H9 (cell line): ENCODE data around the gene TBX21. TPM values are rescaled to one million over a fixed set of nuclear protein-coding genes. Genes with fewer than 3 reads are reported as not detected.

ENCODE experiments used
- DNase-seq: peaks from one replicate; pipeline ENCODE4 v3.0.0-alpha.2; 2017
- H2AFZ ChIP-seq: one replicate; pipeline ENCODE4 v1.6.1; 2013; ENCODE audit warnings: mild to moderate bottlenecking, low read length, control low read depth, moderate library complexity
- H2AK5ac ChIP-seq: 2 replicates; pipeline ENCODE4 v1.6.1; 2013; ENCODE audit warnings: low read length, control low read depth, mixed read lengths; ENCODE audit not compliant: insufficient read length
- H2BK120ac ChIP-seq: one replicate; pipeline ENCODE4 v1.6.1; 2013; ENCODE audit warnings: low read depth, mild to moderate bottlenecking, low read length, control low read depth, inconsistent platforms; ENCODE audit not compliant: poor library complexity, severe bottlenecking
- H2BK12ac ChIP-seq: 2 replicates; pipeline ENCODE4 v1.6.1; 2013; ENCODE audit warnings: low read length, control low read depth, mixed read lengths, low read depth; ENCODE audit not compliant: insufficient read length
- H2BK15ac ChIP-seq: 2 replicates; pipeline ENCODE4 v1.6.1; 2013; ENCODE audit warnings: low read depth, low read length, control low read depth
- H2BK20ac ChIP-seq: one replicate; pipeline ENCODE4 v1.6.1; 2013; ENCODE audit warnings: low read depth, mild to moderate bottlenecking, low read length, control low read depth, inconsistent platforms; ENCODE audit not compliant: poor library complexity, severe bottlenecking
- H2BK5ac ChIP-seq: 2 replicates; pipeline ENCODE4 v1.6.1; 2013; ENCODE audit warnings: low read length, control low read depth, mixed read lengths; ENCODE audit not compliant: insufficient read length
- H3K14ac ChIP-seq: 2 replicates; pipeline ENCODE4 v1.6.1; 2013; ENCODE audit warnings: low read length, control low read depth; ENCODE audit not compliant: insufficient read depth
- H3K18ac ChIP-seq: 2 replicates; pipeline ENCODE4 v1.6.1; 2013; ENCODE audit warnings: low read depth, mild to moderate bottlenecking, mixed read lengths, low read length, control low read depth; ENCODE audit not compliant: insufficient read length
- H3K23ac ChIP-seq: 2 replicates; pipeline ENCODE4 v1.6.1; 2013; ENCODE audit warnings: low read length, control low read depth, mixed read lengths, low read depth; ENCODE audit not compliant: insufficient read length
- H3K23me2 ChIP-seq: 2 replicates; pipeline ENCODE4 v1.6.1; 2013; ENCODE audit warnings: low read depth, mild to moderate bottlenecking, mixed read lengths, low read length, control low read depth; ENCODE audit not compliant: insufficient read length, poor library complexity, severe bottlenecking
- H3K27ac ChIP-seq: 2 replicates; pipeline ENCODE4 v1.5.1; 2013; ENCODE audit warnings: low read length, control low read depth, mixed read lengths, low read depth; ENCODE audit not compliant: insufficient read length
- H3K27me3 ChIP-seq: 2 replicates; pipeline ENCODE4 v1.6.1; 2013; ENCODE audit warnings: low read length, control low read depth, inconsistent platforms; ENCODE audit not compliant: insufficient read depth
- H3K4ac ChIP-seq: 2 replicates; pipeline ENCODE4 v1.6.1; 2013; ENCODE audit warnings: low read depth, mild to moderate bottlenecking, control low read depth, inconsistent platforms, low read length, moderate library complexity
- H3K4me1 ChIP-seq: 2 replicates; pipeline ENCODE4 v1.6.1; 2013; ENCODE audit warnings: low read length, control low read depth, inconsistent platforms; ENCODE audit not compliant: insufficient read depth
- H3K4me2 ChIP-seq: 2 replicates; pipeline ENCODE4 v1.6.1; 2013; ENCODE audit warnings: low read length, control low read depth, mixed read lengths; ENCODE audit not compliant: insufficient read length, insufficient read depth
- H3K56ac ChIP-seq: 2 replicates; pipeline ENCODE4 v1.6.1; 2013; ENCODE audit warnings: low read depth, mild to moderate bottlenecking, mixed read lengths, low read length, control low read depth; ENCODE audit not compliant: insufficient read length
- H3K79me1 ChIP-seq: 2 replicates; pipeline ENCODE4 v1.6.1; 2013; ENCODE audit warnings: low read depth, mild to moderate bottlenecking, moderate library complexity, low read length, control low read depth, inconsistent platforms; ENCODE audit not compliant: insufficient read depth, poor library complexity, severe bottlenecking
- H3K79me2 ChIP-seq: 2 replicates; pipeline ENCODE4 v1.6.1; 2013; ENCODE audit warnings: low read length, control low read depth, inconsistent platforms; ENCODE audit not compliant: insufficient read depth
- H3K9ac ChIP-seq: 2 replicates; pipeline ENCODE4 v1.6.1; 2013; ENCODE audit warnings: low read length, control low read depth, mixed read lengths; ENCODE audit not compliant: insufficient read length; ENCODE audit errors: extremely low read depth
- H3K9me3 ChIP-seq: one replicate; pipeline ENCODE4 v1.6.1; 2013; ENCODE audit warnings: low read depth, low read length, inconsistent platforms; ENCODE audit not compliant: control insufficient read depth
- H3T11ph ChIP-seq: one replicate; pipeline ENCODE4 v1.6.1; 2013; ENCODE audit warnings: mild to moderate bottlenecking, low read length, control low read depth, inconsistent platforms
- H4K20me1 ChIP-seq: one replicate; pipeline ENCODE4 v1.6.1; 2013; ENCODE audit not compliant: control insufficient read depth, insufficient read length, insufficient read depth
- H4K5ac ChIP-seq: 2 replicates; pipeline ENCODE4 v1.6.1; 2013; ENCODE audit warnings: low read depth, mild to moderate bottlenecking, mixed read lengths, low read length, control low read depth; ENCODE audit not compliant: insufficient read length
- H4K8ac ChIP-seq: replicated peaks from 2 replicates; pipeline ENCODE4 v1.6.1; 2013; ENCODE audit warnings: low read length, control low read depth, mixed read lengths, low read depth; ENCODE audit not compliant: insufficient read length
- H4K91ac ChIP-seq: 2 replicates; pipeline ENCODE4 v1.6.1; 2013; ENCODE audit warnings: low read depth, mild to moderate bottlenecking, moderate library complexity, mixed read lengths, low read length, control low read depth; ENCODE audit not compliant: insufficient read length
- H3K27ac Mint-ChIP-seq, 3 experiments: 2 replicates in 2 of 3; 3 replicates in 1 of 3; pipeline ENCODE4 v1.8.0; 2020 to 2021; ENCODE audit warnings: mixed read lengths in 3 of 3, mild to moderate bottlenecking in 1 of 3, moderate library complexity in 1 of 3
- H3K27me3 Mint-ChIP-seq: 2 replicates; pipeline ENCODE4 v1.8.0; 2021; ENCODE audit warnings: low read depth, mild to moderate bottlenecking, moderate library complexity, mixed read lengths
- H3K36me3 Mint-ChIP-seq, 3 experiments: 2 replicates in 2 of 3; 3 replicates in 1 of 3; pipeline ENCODE4 v1.8.0; 2020 to 2021; ENCODE audit warnings: low read depth in 3 of 3, mixed read lengths in 3 of 3; ENCODE audit not compliant: insufficient read depth in 1 of 3
- H3K4me1 Mint-ChIP-seq, 2 experiments: 2 replicates each; pipeline ENCODE4 v1.8.0; 2020; ENCODE audit warnings: mixed read lengths in 2 of 2
- H3K4me3 Mint-ChIP-seq, 2 experiments: 2 replicates in 1 of 2; 3 replicates in 1 of 2; pipeline ENCODE4 v1.8.0; 2020 to 2021; ENCODE audit warnings: mild to moderate bottlenecking in 2 of 2, mixed read lengths in 2 of 2, moderate library complexity in 1 of 2
- H3K9me3 Mint-ChIP-seq, 2 experiments: 2 replicates in 1 of 2; 3 replicates in 1 of 2; pipeline ENCODE4 v1.8.0; 2020; ENCODE audit warnings: mild to moderate bottlenecking in 2 of 2, mixed read lengths in 2 of 2, moderate library complexity in 1 of 2
- CTCF ChIP-seq: fragments of 200-600 bp; sonication (generic); conservative IDR thresholded peaks from 3 replicates; pipeline ENCODE4 v1.8.0; 2021; ENCODE audit warnings: antibody characterized with exemption, mild to moderate bottlenecking
- WGBS: extraction: QIAGEN DNeasy Blood & Tissue Kit; methylation state at CpG from one replicate; pipeline ENCODE4 v1.1.7; 2013; ENCODE audit warnings: missing lambda C conversion rate, low lambda C conversion rate, mixed read lengths; ENCODE audit not compliant: insufficient read length; ENCODE audit errors: extremely low coverage; 5-methylcytosine and 5-hydroxymethylcytosine counted together
- total RNA-seq: library from RNA; stranded (reverse); gene quantifications from 2 replicates; pipeline ENCODE4 v1.2.1, GENCODE V29; 2021

TBX21 gene
- total RNA-seq, 1 experiment from 2014 or later = not detected

GRCh38 chr17:47742319-47743181 is 9.5 kb downstream of the TBX21 start:
- DNase-seq = peak; percentile 85
- no peak overlapping the region for H2AK5ac ChIP-seq
- H3T11ph ChIP-seq = no peak overlapping the region
- no peak overlapping the region for H3K14ac ChIP-seq
- H3K27ac ChIP-seq = no peak overlapping the region
- no peak overlapping the region for H3K4me2 ChIP-seq
- no peak overlapping the region for H4K8ac ChIP-seq
- H4K20me1 ChIP-seq = no peaks in the 10 kb centered on the region
- H3K23me2 ChIP-seq = no peaks in the 10 kb centered on the region
- WGBS = no CpG with 5 or more reads among the region's 26 CpGs
- H3K27me3 ChIP-seq = no peaks in the 10 kb centered on the region
- H2BK15ac ChIP-seq = no peak overlapping the region
- no peaks in the 10 kb centered on the region for H3K79me1 ChIP-seq
- no peak overlapping the region for H3K23ac ChIP-seq
- Mint-ChIP-seq H3K9me3 (no peaks in the 10 kb centered on the region), H3K36me3 (no peaks in the 10 kb centered on the region; a peak in 1 of 7 replicates), H3K4me3 (no peak overlapping the region), H3K27me3 (peaks cover 36% of the 10 kb centered on the region), H3K4me1 (peaks cover 4% of the 10 kb centered on the region in 2 experiments; a peak in 3 of 4 replicates), H3K27ac (no peak overlapping the region)
- H3K4me1 ChIP-seq = no peaks in the 10 kb centered on the region
- no peak overlapping the region for H3K18ac ChIP-seq
- no peak overlapping the region for H2BK120ac ChIP-seq
- H2AFZ ChIP-seq = no peak overlapping the region
- no peak overlapping the region for H3K56ac ChIP-seq
- no peak overlapping the region for H3K4ac ChIP-seq
- no peak overlapping the region for H2BK20ac ChIP-seq
- no peak overlapping the region for H2BK5ac ChIP-seq
- TF ChIP-seq CTCF = peak; percentile 91
- no peak overlapping the region for H4K5ac ChIP-seq
- H2BK12ac ChIP-seq = no peak overlapping the region
- no peak overlapping the region for H4K91ac ChIP-seq
- no peaks in the 10 kb centered on the region for H3K79me2 ChIP-seq
- H3K9me3 ChIP-seq = no peaks in the 10 kb centered on the region
- no peak overlapping the region for H3K9ac ChIP-seq
